IMR-90 (cell line): ENCODE measurements around the gene H6PD. TPM values are rescaled to one million over a fixed set of nuclear protein-coding genes. Genes with fewer than 3 reads are reported as not detected.

Experiments used
- ATAC-seq: fragments of 200-7000 bp; cut with Tn5 transposase; 2 replicates; pipeline ENCODE4 v1.9.1; 2020; ENCODE audit warnings: low read depth, mild to moderate bottlenecking, moderate library complexity
- BruUV-seq: library from RNA; stranded (reverse); fragments of 400-500 nt; replicated peaks from 2 replicates; lab custom pipeline; 2021; lab: Mats Ljungman, UMichigan
- CTCF ChIA-PET: fragments of 300-600 bp; formaldehyde crosslinking; extraction: SDS; loops from one replicate; lab custom pipeline; 2021; ENCODE audit warnings: antibody characterized with exemption; lab: Yijun Ruan, JAX
- POLR2A ChIA-PET: fragments of 300-600 bp; sonication (Branson Sonifier 250); formaldehyde crosslinking; loops from one replicate; lab custom pipeline; 2022; ENCODE audit warnings: antibody characterized with exemption; ENCODE audit not compliant: unreplicated experiment; lab: Charles Lee
- DNase-seq: peaks from one replicate; pipeline ENCODE4 v3.0.0; 2013
- H2AFZ ChIP-seq: replicated peaks from 2 replicates; pipeline ENCODE3; 2013; ENCODE audit warnings: low read length, mild to moderate bottlenecking; ENCODE audit not compliant: poor library complexity
- H2AK5ac ChIP-seq: 2 replicates; pipeline ENCODE4 v1.6.1; 2013; ENCODE audit warnings: low read depth, low read length, inconsistent platforms
- H2AK9ac ChIP-seq: replicated peaks from 2 replicates; pipeline ENCODE3; 2013; ENCODE audit warnings: mild to moderate bottlenecking, low read depth, low read length, moderate library complexity; ENCODE audit not compliant: poor library complexity
- H2BK120ac ChIP-seq: 2 replicates; pipeline ENCODE4 v1.6.1; 2013; ENCODE audit warnings: low read depth, low read length, inconsistent platforms
- H2BK15ac ChIP-seq: 3 replicates; pipeline ENCODE4 v1.6.1; 2013; ENCODE audit warnings: low read depth, low read length, inconsistent platforms
- H2BK20ac ChIP-seq: 2 replicates; pipeline ENCODE4 v1.6.1; 2013; ENCODE audit warnings: low read depth, mild to moderate bottlenecking, inconsistent platforms, low read length, moderate library complexity
- H2BK5ac ChIP-seq: 2 replicates; pipeline ENCODE4 v1.6.1; 2013; ENCODE audit warnings: mild to moderate bottlenecking, low read depth, low read length, inconsistent platforms; ENCODE audit not compliant: poor library complexity, severe bottlenecking
- H3K14ac ChIP-seq: replicated peaks from 2 replicates; pipeline ENCODE4 v1.6.1; 2013; ENCODE audit warnings: low read depth, low read length, inconsistent platforms
- H3K18ac ChIP-seq: 2 replicates; pipeline ENCODE4 v1.6.1; 2013; ENCODE audit warnings: low read depth, low read length, control low read depth
- H3K23ac ChIP-seq: 2 replicates; pipeline ENCODE4 v1.6.1; 2013; ENCODE audit warnings: low read depth, low read length, inconsistent platforms
- H3K27ac ChIP-seq: 2 replicates; pipeline ENCODE4 v1.5.1; 2013; ENCODE audit warnings: mild to moderate bottlenecking, control low read depth, low read length; ENCODE audit not compliant: insufficient read depth
- H3K27me3 ChIP-seq: 2 replicates; pipeline ENCODE4 v1.6.1; 2013; ENCODE audit warnings: low read length; ENCODE audit not compliant: control insufficient read depth, insufficient read depth
- H3K36me3 ChIP-seq: 2 replicates; pipeline ENCODE4 v1.6.1; 2013; ENCODE audit warnings: low read length, mixed read lengths; ENCODE audit not compliant: control insufficient read depth, insufficient read depth
- H3K4ac ChIP-seq: 2 replicates; pipeline ENCODE4 v1.6.1; 2013; ENCODE audit warnings: low read depth, low read length, inconsistent platforms
- H3K4me1 ChIP-seq: 2 replicates; pipeline ENCODE4 v1.6.1; 2013; ENCODE audit warnings: low read length, mixed read lengths; ENCODE audit not compliant: control insufficient read depth, insufficient read depth
- H3K4me2 ChIP-seq: 2 replicates; pipeline ENCODE4 v1.6.1; 2013; ENCODE audit warnings: low read depth, mild to moderate bottlenecking, control low read depth, low read length, moderate library complexity
- H3K4me3 ChIP-seq: 2 replicates; pipeline ENCODE4 v1.5.1; 2013; ENCODE audit warnings: low read depth, mild to moderate bottlenecking, control low read depth, low read length, moderate library complexity; ENCODE audit not compliant: insufficient read depth
- H3K56ac ChIP-seq: 2 replicates; pipeline ENCODE4 v1.6.1; 2013; ENCODE audit warnings: low read length, inconsistent platforms; ENCODE audit not compliant: insufficient read depth; ENCODE audit errors: extremely low read depth
- H3K79me1 ChIP-seq, 2 experiments: 2 replicates each; pipeline ENCODE4 v1.6.1; 2013; ENCODE audit warnings: low read length in 2 of 2, inconsistent platforms in 1 of 2, low read depth in 1 of 2
- H3K9ac ChIP-seq: 2 replicates; pipeline ENCODE4 v1.6.1; 2013; ENCODE audit warnings: low read depth, low read length, control low read depth
- H3K9me1 ChIP-seq: 2 replicates; pipeline ENCODE4 v1.6.1; 2013; ENCODE audit warnings: low read length, inconsistent platforms; ENCODE audit not compliant: insufficient read depth
- H3K9me3 ChIP-seq: 2 replicates; pipeline ENCODE4 v1.6.1; 2013; ENCODE audit warnings: low read length; ENCODE audit not compliant: control insufficient read depth, insufficient read depth
- H4K20me1 ChIP-seq: 2 replicates; pipeline ENCODE4 v1.6.1; 2013; ENCODE audit warnings: low read length, inconsistent platforms; ENCODE audit not compliant: insufficient read depth
- H4K5ac ChIP-seq: 2 replicates; pipeline ENCODE4 v1.6.1; 2013; ENCODE audit warnings: mild to moderate bottlenecking, low read depth, low read length, control low read depth
- H4K8ac ChIP-seq, 2 experiments: 2 replicates each; pipeline ENCODE4 v1.6.1; 2013; ENCODE audit warnings: low read depth in 2 of 2, low read length in 2 of 2, control low read depth in 1 of 2, inconsistent platforms in 1 of 2
- H4K91ac ChIP-seq: 2 replicates; pipeline ENCODE4 v1.6.1; 2013; ENCODE audit warnings: low read depth, low read length, inconsistent platforms; ENCODE audit not compliant: insufficient read depth
- BHLHE40 ChIP-seq: fragments of 150-350 bp; IDR thresholded peaks from 2 replicates; pipeline ENCODE4 v1.6.1; 2016; ENCODE audit warnings: mild to moderate bottlenecking, low read depth, low read length
- CEBPB ChIP-seq: IDR thresholded peaks from 2 replicates; pipeline ENCODE4 v1.6.1; 2012; ENCODE audit warnings: low read depth, low read length, improper control_type of control experiment
- FOS ChIP-seq: fragments of 150-350 bp; IDR thresholded peaks from 2 replicates; pipeline ENCODE4 v1.6.1; 2016; ENCODE audit warnings: low read depth, low read length
- NFE2L2 ChIP-seq: fragments of 150-350 bp; IDR thresholded peaks from 2 replicates; pipeline ENCODE4 v1.6.1; 2016; ENCODE audit warnings: low read depth, mild to moderate bottlenecking, low read length
- POLR2A ChIP-seq: IDR thresholded peaks from 2 replicates; pipeline ENCODE4 v1.6.1; 2012; ENCODE audit warnings: mild to moderate bottlenecking, low read depth, low read length
- RAD21 ChIP-seq: IDR thresholded peaks from 2 replicates; pipeline ENCODE4 v1.6.1; 2012; ENCODE audit warnings: low read length, improper control_type of control experiment
- RFX5 ChIP-seq: IDR thresholded peaks from 2 replicates; pipeline ENCODE4 v1.8.0; 2012; ENCODE audit warnings: low read depth, mild to moderate bottlenecking, low read length, moderate library complexity
- WGBS, 2 experiments: methylation state at CpG; one replicate each; pipeline versions ENCODE4 v1.1.5 to v1.1.7; 2013; ENCODE audit warnings: missing lambda C conversion rate in 2 of 2; ENCODE audit not compliant: insufficient read length in 1 of 2; ENCODE audit errors: extremely low coverage in 2 of 2; 5-methylcytosine and 5-hydroxymethylcytosine counted together
- dilution Hi-C: fragments of 300-500 bp; cut with HindIII; formaldehyde crosslinking; loops from one replicate; pipeline ENCODE4 v1.14.3; 2018; ENCODE audit warnings: low sequenced_read_pairs; ENCODE audit not compliant: unreplicated experiment
- in situ Hi-C: fragments of 300-500 bp; cut with MboI; formaldehyde crosslinking; loops from 3 replicates; pipeline ENCODE4 v1.14.3; 2019; ENCODE audit warnings: low sequenced_read_pairs, inconsistent platforms, mixed read lengths
- intact Hi-C: fragments of 100-400 bp; cut with micrococcal nuclease; formaldehyde crosslinking; loops from 2 replicates; pipeline ENCODE4 v1.10.0; 2022
- polyA plus RNA-seq, 3 experiments: library from polyadenylated mRNA; depleted of rRNA; stranded (reverse); fragments of >200 nt; gene quantifications; 2 replicates each; pipeline ENCODE4 v1.2.3, GENCODE V29; 2012; ENCODE audit warnings: low replicate concordance in 1 of 3
- total RNA-seq: library from RNA; depleted of rRNA; stranded (reverse); fragments of >200 nt; gene quantifications from 2 replicates; pipeline ENCODE4 v1.2.3, GENCODE V29; 2012

Gene H6PD
- total and polyA plus RNA-seq, 2 of the 4 experiments (the other 2 are of a cell fraction): 9.3 to 22.1 TPM

DNA sequence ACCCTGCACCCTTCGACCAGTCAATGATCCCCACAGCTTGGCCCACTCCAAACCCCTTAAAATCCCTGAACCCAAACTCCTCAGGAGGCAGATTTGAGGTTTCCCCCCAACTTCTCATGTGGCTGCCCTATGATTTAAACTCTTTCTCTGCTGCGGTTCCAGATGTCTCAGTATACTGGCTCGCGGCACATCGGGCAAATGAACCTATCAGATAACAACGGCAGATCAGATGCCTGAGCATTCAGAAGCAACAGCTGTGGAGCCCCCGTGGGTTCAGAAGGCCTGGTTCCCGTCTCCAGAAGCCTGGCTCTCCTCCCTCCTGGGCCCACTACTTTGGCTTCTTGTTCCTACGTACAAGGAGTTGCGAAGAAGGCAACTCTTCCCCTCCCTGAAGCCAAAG lies 43.3 kb upstream of the H6PD start:
- ChIA-PET CTCF (no interaction called here), POLR2A (no interaction called here)
- no peak overlapping the region for H4K91ac ChIP-seq
- no peaks in the 10 kb centered on the region for H3K36me3 ChIP-seq
- peak overlapping the region; percentile 40 for H2AK9ac ChIP-seq
- no peak overlapping the region for H3K4me3 ChIP-seq
- H3K23ac ChIP-seq: no peak overlapping the region
- peaks cover 9% of the 10 kb centered on the region for H3K9me1 ChIP-seq
- DNase-seq: no peak
- intact Hi-C loops: no loop called here
- H4K5ac ChIP-seq: no peak overlapping the region
- 84% methylated on average over 4 of the region's 10 CpGs; no CpG with 5 or more reads in 1 of the 2 experiments for WGBS, 2 experiments
- no peak for ATAC-seq
- no peak overlapping the region for H2BK20ac ChIP-seq
- no peak overlapping the region for H2AFZ ChIP-seq
- no peak overlapping the region for H2BK15ac ChIP-seq
- no peak overlapping the region for H3K14ac ChIP-seq
- no peak overlapping the region for H3K9ac ChIP-seq
- no peak overlapping the region for H2BK120ac ChIP-seq
- in situ Hi-C loops: no loop called here
- H4K8ac ChIP-seq: no peak overlapping the region
- H3K9me3 ChIP-seq: no peaks in the 10 kb centered on the region
- H3K27ac ChIP-seq: no peak overlapping the region
- no peak for TF ChIP-seq POLR2A
- TF ChIP-seq RAD21: no peak
- no peak for TF ChIP-seq CEBPB
- no peak for TF ChIP-seq FOS
- TF ChIP-seq NFE2L2: no peak
- no peak for TF ChIP-seq BHLHE40
- TF ChIP-seq RFX5: no peak
- no peak overlapping the region for H2BK5ac ChIP-seq
- no peaks in the 10 kb centered on the region for H3K27me3 ChIP-seq
- no TSS peak for BruUV-seq
- dilution Hi-C loops: no loop called here
- no peak overlapping the region for H2AK5ac ChIP-seq
- no peak overlapping the region for H3K4me2 ChIP-seq
- H3K79me1 ChIP-seq: peaks cover 0 to 34% of the 10 kb centered on the region in 2 experiments; a peak in 2 of 4 replicates
- peaks cover 18% of the 10 kb centered on the region for H3K4me1 ChIP-seq
- no peak overlapping the region for H3K18ac ChIP-seq
- H3K4ac ChIP-seq: no peak overlapping the region
- no peaks in the 10 kb centered on the region for H4K20me1 ChIP-seq
- no peak overlapping the region for H3K56ac ChIP-seq
